Right lobe of liver (tissue), 6 donors: ENCODE measurements around the gene C6orf132. TPM values are rescaled to one million over a fixed set of nuclear protein-coding genes. Genes with fewer than 3 reads are reported as not detected.
A peak's percentile ranks its signal among the peaks of the same experiment; 100 is the strongest.

Source experiments
- ATAC-seq, 4 donors: fragments of 200-7000 bp; cut with Tn5 transposase; one replicate each; pipeline ENCODE4 v1.9.1; 2020; ENCODE audit warnings: mild to moderate bottlenecking in 4 of 4, moderate library complexity in 4 of 4
- DNase-seq, 3 donors: peaks; one replicate each; pipeline ENCODE4 v3.0.0-alpha.2; 2020
- H3K27ac ChIP-seq, 3 donors: fragments of 200-600 bp; one replicate each; pipeline ENCODE4 v1.8.0; 2022
- H3K27me3 ChIP-seq, 2 donors: fragments of 200-600 bp; one replicate each; pipeline ENCODE4 v1.8.0; 2022
- H3K36me3 ChIP-seq, 4 donors: fragments of 200-600 bp; sonication (generic) in 1 of 4; one replicate each; pipeline versions ENCODE4 v1.5.1 to v1.8.0; 2017 to 2022; ENCODE audit warnings: control low read depth in 1 of 4
- H3K4me1 ChIP-seq, 4 donors: fragments of 200-600 bp; sonication (generic) in 1 of 4; one replicate each; pipeline versions ENCODE4 v1.5.1 to v1.8.0; 2017 to 2022; ENCODE audit warnings: control low read depth in 1 of 4
- H3K4me3 ChIP-seq, 3 donors: fragments of 200-600 bp; one replicate each; pipeline ENCODE4 v1.8.0; 2022
- H3K9me3 ChIP-seq, 4 donors: fragments of 200-600 bp; sonication (generic) in 1 of 4; one replicate each; pipeline versions ENCODE4 v1.5.1 to v1.8.0; 2017 to 2022; ENCODE audit warnings: control low read depth in 1 of 4
- POLR2A ChIP-seq: fragments of 450-650 bp; IDR thresholded peaks from one replicate; pipeline ENCODE4 v1.6.1; 2017; ENCODE audit warnings: antibody characterized with exemption, mild to moderate bottlenecking
- WGBS: methylation state at CpG from one replicate; pipeline ENCODE4 v1.1.6; 2018; ENCODE audit warnings: low coverage, low lambda C conversion rate; ENCODE audit not compliant: insufficient coverage; ENCODE audit errors: missing lambda C conversion rate; 5-methylcytosine and 5-hydroxymethylcytosine counted together
- intact Hi-C, 2 donors: fragments of 100-400 bp; cut with DNase I; formaldehyde crosslinking; loops; one replicate each; pipeline versions ENCODE4 v1.11.2 to v1.14.1; 2022
- total RNA-seq, 6 experiments: library from RNA; depleted of rRNA in 2 of 6; stranded (reverse); fragments of >200 nt in 2 of 6; fragmentation: NEBNext Ultra II Directional in 3 of 6; extraction: Animal tissue kit (Norgen Biotek cat#: 25700) in 3 of 6; gene quantifications; one replicate each; pipeline versions ENCODE4 v1.1.0 to v1.2.4, GENCODE V29; 2016 to 2023
- TF ChIP-seq, protein P1 (sequence below), 4 donors: fragments of 200-600 bp in 3 of 4; fragments of 450-650 bp in 1 of 4; IDR thresholded peaks; one replicate each; pipeline versions ENCODE4 v1.5.1 to v1.8.0; 2016 to 2022; ENCODE audit warnings: antibody characterized with exemption in 4 of 4, mild to moderate bottlenecking in 2 of 4
- donor health status: DM: no; HTN: yes; CAD: no.
- donor health status: DM: no; HTN: no; CAD: no.
- donor health status: DM: no; HTN: no; CAD: no.
- donor health status: DM: no; HTN: yes; CAD: no.
- donor health status: DM: no; HTN: yes; CAD: no.

Gene C6orf132
- total RNA-seq, 6 experiments from 2014 or later: 0.07 to 0.74 (median 0.34) TPM

DNA sequence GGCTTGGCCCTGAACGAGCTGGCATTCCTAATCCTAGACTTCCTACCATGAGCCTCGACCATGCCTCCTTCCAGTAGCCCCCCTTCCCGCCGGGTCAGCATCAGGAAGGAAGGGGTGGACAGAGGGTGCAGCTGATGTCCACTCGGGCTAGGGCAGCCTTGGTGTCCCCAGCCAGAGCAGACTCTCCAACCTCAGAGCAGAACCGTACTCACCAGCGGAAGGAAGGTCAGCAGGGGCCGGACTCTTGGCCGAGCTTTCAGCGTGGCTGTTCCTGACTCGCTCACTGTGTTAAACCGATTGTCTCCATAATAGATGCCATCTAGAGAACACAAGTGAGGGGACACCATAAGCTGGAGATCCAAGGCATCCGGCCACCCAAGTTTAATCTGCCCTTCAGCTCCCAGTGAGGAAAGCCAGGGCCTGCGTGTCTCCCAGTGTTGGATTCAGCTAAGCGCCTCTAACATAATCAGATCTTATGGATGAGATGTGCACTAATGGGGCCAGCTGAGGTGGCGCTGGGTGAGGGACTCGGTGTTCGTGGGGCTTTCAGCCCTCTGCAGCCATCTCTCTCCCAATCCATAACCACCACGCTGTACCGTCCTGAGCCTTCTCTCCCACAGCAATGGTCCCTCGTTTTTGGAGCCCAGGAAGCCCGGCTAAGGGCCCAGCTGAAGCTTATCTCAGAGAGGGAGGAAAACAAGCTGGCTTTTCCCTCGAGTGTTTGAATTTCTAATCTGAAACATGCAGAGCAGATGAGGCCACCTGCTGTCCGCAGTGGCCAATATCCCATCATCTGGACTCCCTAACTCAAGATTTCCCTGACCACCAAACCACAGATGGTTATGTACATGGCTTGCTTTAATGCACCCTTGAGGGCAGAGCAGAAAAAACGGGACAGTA, 13.7 kb downstream of the C6orf132 start:
- TF ChIP-seq, protein P1, sequence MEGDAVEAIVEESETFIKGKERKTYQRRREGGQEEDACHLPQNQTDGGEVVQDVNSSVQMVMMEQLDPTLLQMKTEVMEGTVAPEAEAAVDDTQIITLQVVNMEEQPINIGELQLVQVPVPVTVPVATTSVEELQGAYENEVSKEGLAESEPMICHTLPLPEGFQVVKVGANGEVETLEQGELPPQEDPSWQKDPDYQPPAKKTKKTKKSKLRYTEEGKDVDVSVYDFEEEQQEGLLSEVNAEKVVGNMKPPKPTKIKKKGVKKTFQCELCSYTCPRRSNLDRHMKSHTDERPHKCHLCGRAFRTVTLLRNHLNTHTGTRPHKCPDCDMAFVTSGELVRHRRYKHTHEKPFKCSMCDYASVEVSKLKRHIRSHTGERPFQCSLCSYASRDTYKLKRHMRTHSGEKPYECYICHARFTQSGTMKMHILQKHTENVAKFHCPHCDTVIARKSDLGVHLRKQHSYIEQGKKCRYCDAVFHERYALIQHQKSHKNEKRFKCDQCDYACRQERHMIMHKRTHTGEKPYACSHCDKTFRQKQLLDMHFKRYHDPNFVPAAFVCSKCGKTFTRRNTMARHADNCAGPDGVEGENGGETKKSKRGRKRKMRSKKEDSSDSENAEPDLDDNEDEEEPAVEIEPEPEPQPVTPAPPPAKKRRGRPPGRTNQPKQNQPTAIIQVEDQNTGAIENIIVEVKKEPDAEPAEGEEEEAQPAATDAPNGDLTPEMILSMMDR (IDR thresholded peaks at IDR 0.05): peak in 2 of 4 donors; percentile 4 to 15
- TF ChIP-seq POLR2A: no peak
- intact Hi-C loops: no loop called here
- H3K4me1 ChIP-seq: no peaks in the 10 kb centered on the region
- no peaks in the 10 kb centered on the region for H3K27me3 ChIP-seq
- H3K36me3 ChIP-seq: no peaks in the 10 kb centered on the region
- DNase-seq (no peak), ATAC-seq (peak; percentile 64 to 68 (median 66))
- H3K4me3 ChIP-seq: no peak overlapping the region
- WGBS: 69% methylated on average over 9 of the region's 25 CpGs
- no peak overlapping the region for H3K27ac ChIP-seq
- H3K9me3 ChIP-seq: no peaks in the 10 kb centered on the region

DNA sequence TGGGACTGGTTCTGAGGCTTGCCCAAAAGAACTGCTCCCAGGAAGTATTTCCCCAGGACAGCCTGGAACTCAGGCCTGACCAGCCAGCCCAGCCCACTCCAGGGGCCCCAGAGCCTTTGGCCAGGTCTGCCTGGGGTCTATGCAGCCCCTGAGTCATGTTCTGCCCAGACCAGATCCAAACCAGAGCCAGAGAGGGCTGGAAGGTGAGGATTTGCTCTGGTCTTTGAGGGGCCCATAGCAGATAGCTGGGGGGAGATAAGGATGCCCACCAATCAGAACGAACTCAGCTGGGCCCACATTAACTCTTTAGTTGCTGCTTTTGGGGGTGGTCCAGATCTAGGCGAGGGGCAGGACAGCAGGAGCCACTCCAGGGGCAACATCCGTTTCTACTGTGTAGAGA, 16.8 kb downstream of the C6orf132 start:
- no peak for DNase-seq
- TF ChIP-seq POLR2A: no peak
- TF ChIP-seq, protein P1 (IDR thresholded peaks at IDR 0.05): no peak
- Histone ChIP-seq H3K27me3 (no peaks in the 10 kb centered on the region), H3K4me1 (no peaks in the 10 kb centered on the region), H3K9me3 (no peaks in the 10 kb centered on the region), H3K36me3 (no peaks in the 10 kb centered on the region), H3K27ac (no peak overlapping the region), H3K4me3 (no peak overlapping the region)
- 77% methylated on average over 3 of the region's 3 CpGs for WGBS
- no peak for ATAC-seq
- intact Hi-C loops: no loop called here

DNA sequence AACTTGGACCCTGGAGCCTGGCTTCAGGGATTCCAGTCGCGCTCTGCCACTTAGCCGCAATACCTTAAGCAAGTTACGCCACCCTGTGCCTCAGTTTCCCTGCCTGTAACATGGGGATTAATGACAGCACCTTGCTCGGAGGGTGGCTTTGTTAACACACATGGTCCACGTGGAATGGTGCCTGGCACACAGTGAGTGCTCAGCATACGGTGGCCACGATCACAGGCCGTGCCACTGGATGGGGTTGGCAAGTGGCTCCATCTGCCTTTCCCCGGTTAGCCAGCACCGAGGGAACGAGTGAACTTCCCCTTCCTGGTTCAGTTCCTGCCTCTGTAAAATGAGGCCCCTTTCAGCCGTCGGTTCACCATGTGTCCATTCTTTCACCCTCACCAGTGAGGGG, 17.2 kb downstream of the C6orf132 start:
- WGBS: 71% methylated on average over 6 of the region's 14 CpGs
- Histone ChIP-seq H3K4me1 (no peaks in the 10 kb centered on the region), H3K27me3 (no peaks in the 10 kb centered on the region), H3K9me3 (no peaks in the 10 kb centered on the region), H3K4me3 (no peak overlapping the region), H3K36me3 (no peaks in the 10 kb centered on the region), H3K27ac (no peak overlapping the region)
- DNase-seq: no peak
- TF ChIP-seq, protein P1 (IDR thresholded peaks at IDR 0.05): no peak
- no peak for TF ChIP-seq POLR2A
- no peak for ATAC-seq
- intact Hi-C loops: no loop called here

DNA sequence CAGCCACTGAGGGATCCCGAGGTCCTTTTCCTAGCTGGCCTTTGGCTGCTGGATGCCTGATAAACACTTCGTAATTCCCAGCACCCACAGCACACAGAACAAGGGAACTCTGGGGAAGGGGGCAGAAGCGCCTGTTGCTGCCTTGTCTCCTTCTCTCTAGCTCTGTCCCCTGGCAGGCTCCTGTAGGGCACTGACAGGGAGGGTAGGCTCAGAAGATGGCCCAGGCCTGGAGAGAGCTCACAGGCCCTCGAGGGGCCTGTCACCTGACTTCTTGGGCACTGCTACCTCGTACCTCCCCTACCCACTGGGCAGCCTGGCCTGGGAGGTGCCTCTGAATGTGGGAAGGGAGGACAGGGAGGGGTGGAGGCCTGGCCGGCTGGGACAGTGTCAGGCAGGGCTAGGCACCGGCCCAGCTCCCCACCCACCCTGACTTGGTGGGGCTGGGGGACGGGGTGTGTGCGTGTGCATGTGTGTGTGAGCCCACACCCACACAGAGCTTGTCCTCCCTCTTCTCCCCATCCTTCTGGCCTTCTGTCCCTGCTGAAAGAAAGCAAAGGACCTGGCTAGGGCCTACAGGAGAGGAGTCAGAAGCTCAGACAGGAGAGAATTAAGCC, 18.1 kb downstream of the C6orf132 start:
- Histone ChIP-seq H3K4me1 (no peaks in the 10 kb centered on the region), H3K27ac (no peak overlapping the region), H3K27me3 (no peaks in the 10 kb centered on the region), H3K9me3 (no peaks in the 10 kb centered on the region), H3K4me3 (no peak overlapping the region), H3K36me3 (no peaks in the 10 kb centered on the region)
- peak in 2 of 4 donors; percentile 16 to 33 for ATAC-seq
- intact Hi-C loops: no loop called here
- no peak for DNase-seq
- no peak for TF ChIP-seq POLR2A
- no CpG with 5 or more reads among the region's 9 CpGs for WGBS
